Aorta (tissue), 5 donors: ENCODE data around the gene MYOG. TPM values are rescaled to one million over a fixed set of nuclear protein-coding genes. Genes with fewer than 3 reads are reported as not detected.

Source experiments
- ATAC-seq: fragments of 200-7000 bp; cut with Tn5 transposase; one replicate; pipeline ENCODE4 v1.9.1; 2022; ENCODE audit warnings: moderate library complexity; ENCODE audit not compliant: low FRiP score
- DNase-seq, 2 donors: peaks; one replicate each; pipeline ENCODE4 v3.0.0-alpha.2; 2020
- H3K27ac ChIP-seq, 2 donors: one replicate each; pipeline ENCODE4 v1.5.1; 2013; ENCODE audit warnings: low read length in 2 of 2, mild to moderate bottlenecking in 2 of 2, moderate library complexity in 2 of 2, control low read depth in 1 of 2, inconsistent platforms in 1 of 2, low read depth in 1 of 2
- H3K27me3 ChIP-seq, 2 donors: one replicate each; pipeline ENCODE4 v1.6.1; 2013; ENCODE audit warnings: control low read depth in 1 of 2, low read length in 1 of 2, mild to moderate bottlenecking in 1 of 2, moderate library complexity in 1 of 2; ENCODE audit not compliant: insufficient read depth in 2 of 2, control insufficient read depth in 1 of 2
- H3K36me3 ChIP-seq, 2 donors: one replicate each; pipeline ENCODE4 v1.6.1; 2013; ENCODE audit warnings: control low read depth in 1 of 2, low read length in 1 of 2, mild to moderate bottlenecking in 1 of 2; ENCODE audit not compliant: insufficient read depth in 2 of 2, control insufficient read depth in 1 of 2
- H3K4me1 ChIP-seq, 2 donors: one replicate each; pipeline ENCODE4 v1.6.1; 2013; ENCODE audit warnings: low read length in 2 of 2, control low read depth in 1 of 2, mild to moderate bottlenecking in 1 of 2, moderate library complexity in 1 of 2; ENCODE audit not compliant: insufficient read depth in 2 of 2, control insufficient read depth in 1 of 2
- H3K4me3 ChIP-seq, 2 donors: one replicate each; pipeline ENCODE4 v1.5.1; 2013; ENCODE audit warnings: low read length in 2 of 2, control low read depth in 1 of 2, mild to moderate bottlenecking in 1 of 2
- H3K9me3 ChIP-seq: one replicate; pipeline ENCODE4 v1.6.1; 2013; ENCODE audit warnings: mild to moderate bottlenecking, low read length; ENCODE audit not compliant: control insufficient read depth
- WGBS, 2 donors: extraction: QIAGEN DNeasy Blood & Tissue Kit; methylation state at CpG; one replicate each; pipeline ENCODE4 v1.1.7; 2013; 5-methylcytosine and 5-hydroxymethylcytosine counted together
- intact Hi-C, 2 donors: fragments of 100-400 bp; cut with DNase I; formaldehyde crosslinking; loops; one replicate each; pipeline versions ENCODE4 v1.14.2 to v1.15.0; 2022
- polyA plus RNA-seq, 2 donors: library from polyadenylated mRNA; stranded (reverse); fragments of 200-250 nt; gene quantifications; one replicate each; pipeline ENCODE4 v1.2.3, GENCODE V29; 2013
- total RNA-seq, 2 donors: library from RNA; stranded (reverse); fragmentation: NEBNext Ultra II Directional; extraction: Animal tissue kit (Norgen Biotek cat#: 25700); gene quantifications; one replicate each; pipeline ENCODE4 v1.2.1, GENCODE V29; 2021
- donor health status: healthy with polysubstance abuse.
- donor health status: Bipolar disorder and iron deficiency.
- donor health status: DM: no; HTN: no; CAD: no.
- donor health status: DM: no; HTN: no; CAD: no.
- donor health status: DM: yes; HTN: yes; CAD: no.

Gene MYOG
- total and polyA plus RNA-seq, 4 donors: not detected

GRCh38 chr1:203056516-203056915, 29.3 kb downstream of the MYOG start:
- ATAC-seq (no peak), DNase-seq (no peak)
- H3K36me3 ChIP-seq: no peaks in the 10 kb centered on the region
- no peaks in the 10 kb centered on the region for H3K9me3 ChIP-seq
- no peak overlapping the region for H3K4me3 ChIP-seq
- WGBS, 2 donors: 97 to 98% methylated on average over 6 of the region's 6 CpGs
- no peaks in the 10 kb centered on the region for H3K27me3 ChIP-seq
- no peak overlapping the region for H3K27ac ChIP-seq
- no peaks in the 10 kb centered on the region for H3K4me1 ChIP-seq
- intact Hi-C loops: no loop called here

DNA sequence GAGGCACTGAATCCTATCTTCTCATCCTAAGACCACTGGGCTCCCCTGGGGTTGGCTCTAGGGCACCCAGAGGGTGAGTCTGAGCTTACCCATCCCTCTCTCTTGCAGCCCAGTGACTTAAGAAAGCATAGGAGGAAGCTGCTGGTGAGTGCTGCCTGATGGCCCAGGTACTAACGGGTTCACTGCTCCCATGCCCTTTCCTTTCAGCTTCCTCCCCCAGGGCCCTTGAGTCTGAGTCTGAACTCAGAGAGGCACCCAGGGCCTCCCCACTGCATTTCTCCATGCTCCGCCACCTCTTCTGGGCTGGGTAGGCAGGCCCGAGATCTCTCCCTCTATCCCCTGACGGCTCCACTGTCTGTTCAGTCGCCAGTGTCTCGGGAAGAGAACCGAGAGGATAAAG, 29.8 kb downstream of the MYOG start:
- Histone ChIP-seq H3K9me3 (no peaks in the 10 kb centered on the region), H3K36me3 (no peaks in the 10 kb centered on the region), H3K27ac (no peak overlapping the region), H3K27me3 (no peaks in the 10 kb centered on the region), H3K4me3 (no peak overlapping the region), H3K4me1 (no peaks in the 10 kb centered on the region)
- ATAC-seq: no peak
- intact Hi-C loops: no loop called here
- 87 to 91% methylated on average over 7 of the region's 7 CpGs for WGBS, 2 donors
- no peak for DNase-seq

- Histone ChIP-seq H3K4me1 (no peaks in the 10 kb centered on the region), H3K4me3 (no peak overlapping the region), H3K27ac (no peak overlapping the region), H3K9me3 (no peaks in the 10 kb centered on the region), H3K36me3 (no peaks in the 10 kb centered on the region), H3K27me3 (no peaks in the 10 kb centered on the region)
- WGBS, 2 donors: 87 to 88% methylated on average over 24 of the region's 24 CpGs
- no peak for ATAC-seq
- intact Hi-C loops: no loop called here
- DNase-seq: no peak
Observed at GRCh38 chr1:203055161-203055799, 30.5 kb downstream of the MYOG start.

GRCh38 chr1:203054642-203055041, 31.2 kb downstream of the MYOG start:
- Histone ChIP-seq H3K27me3 (no peaks in the 10 kb centered on the region), H3K27ac (no peak overlapping the region), H3K4me1 (no peaks in the 10 kb centered on the region), H3K9me3 (no peaks in the 10 kb centered on the region), H3K36me3 (no peaks in the 10 kb centered on the region), H3K4me3 (no peak overlapping the region)
- no peak for ATAC-seq
- WGBS, 2 donors: 80 to 82% methylated on average over 5 of the region's 5 CpGs
- no peak for DNase-seq
- intact Hi-C loops: no loop called here

DNA sequence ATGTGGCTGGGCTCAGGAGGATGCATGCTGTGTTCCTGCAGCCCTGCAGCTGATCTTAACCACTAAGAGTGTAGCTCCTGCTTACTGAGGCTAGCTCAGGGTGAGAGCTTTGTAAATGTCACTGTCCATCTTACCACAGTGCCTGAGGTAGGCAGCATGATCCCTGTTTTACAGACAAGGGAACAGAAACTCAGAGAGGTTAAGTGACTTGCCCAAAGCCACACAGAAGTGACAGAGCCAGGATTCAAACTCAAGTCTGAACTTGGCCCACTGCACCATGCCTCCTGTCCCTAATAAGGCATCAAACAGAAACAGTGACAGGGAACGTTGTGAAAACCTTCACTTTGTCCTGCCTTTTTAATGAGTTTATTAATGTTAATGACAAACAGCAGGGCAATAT, 31.6 kb downstream of the MYOG start:
- Histone ChIP-seq H3K4me3 (no peak overlapping the region), H3K27ac (no peak overlapping the region), H3K9me3 (no peaks in the 10 kb centered on the region), H3K27me3 (no peaks in the 10 kb centered on the region), H3K36me3 (no peaks in the 10 kb centered on the region), H3K4me1 (no peaks in the 10 kb centered on the region)
- no peak for DNase-seq
- intact Hi-C loops: no loop called here
- ATAC-seq: no peak
- 63 to 64% methylated on average over 1 of the region's 1 CpG for WGBS, 2 donors

- H3K4me1 ChIP-seq: no peaks in the 10 kb centered on the region
- no peak overlapping the region for H3K4me3 ChIP-seq
- H3K9me3 ChIP-seq: no peaks in the 10 kb centered on the region
- no peaks in the 10 kb centered on the region for H3K27me3 ChIP-seq
- no peaks in the 10 kb centered on the region for H3K36me3 ChIP-seq
- no peak overlapping the region for H3K27ac ChIP-seq
- ATAC-seq (no peak), DNase-seq (no peak)
- WGBS, 2 donors: 92 to 94% methylated on average over 3 of the region's 3 CpGs
- intact Hi-C loops: no loop called here
Observed at GRCh38 chr1:203052601-203053000, 33.2 kb downstream of the MYOG start.

DNA sequence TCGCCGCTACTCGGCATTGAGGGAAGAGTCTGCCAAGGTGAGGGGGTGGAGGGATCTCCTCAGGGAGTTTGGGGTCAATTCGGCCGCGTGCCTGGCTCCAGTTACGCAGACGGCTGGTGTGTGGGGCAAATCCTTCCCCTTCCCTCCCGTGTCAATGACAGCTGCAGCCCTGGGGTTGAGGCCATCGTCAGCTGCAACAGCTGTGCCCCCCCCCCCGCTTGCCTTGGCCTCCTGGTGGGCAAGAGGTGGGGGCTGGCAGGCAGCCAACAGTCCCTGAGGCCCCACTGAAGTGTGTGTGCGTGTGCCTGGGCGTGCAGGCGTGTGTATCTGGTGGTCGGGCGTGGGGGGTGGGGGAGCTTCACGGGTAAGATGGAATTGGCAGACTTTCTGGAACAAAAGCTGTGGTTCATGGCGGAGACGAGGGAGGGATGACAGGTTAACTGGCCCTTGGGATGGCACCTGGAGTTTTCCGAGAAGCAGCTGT, 33.9 kb downstream of the MYOG start:
- DNase-seq: no peak
- WGBS, 2 donors: 67 to 73% methylated on average over 20 of the region's 20 CpGs
- H3K4me3 ChIP-seq: no peak overlapping the region
- no peaks in the 10 kb centered on the region for H3K4me1 ChIP-seq
- intact Hi-C loops: no loop called here
- no peaks in the 10 kb centered on the region for H3K27me3 ChIP-seq
- H3K36me3 ChIP-seq: no peaks in the 10 kb centered on the region
- ATAC-seq: no peak
- H3K9me3 ChIP-seq: no peaks in the 10 kb centered on the region
- no peak overlapping the region for H3K27ac ChIP-seq

DNA sequence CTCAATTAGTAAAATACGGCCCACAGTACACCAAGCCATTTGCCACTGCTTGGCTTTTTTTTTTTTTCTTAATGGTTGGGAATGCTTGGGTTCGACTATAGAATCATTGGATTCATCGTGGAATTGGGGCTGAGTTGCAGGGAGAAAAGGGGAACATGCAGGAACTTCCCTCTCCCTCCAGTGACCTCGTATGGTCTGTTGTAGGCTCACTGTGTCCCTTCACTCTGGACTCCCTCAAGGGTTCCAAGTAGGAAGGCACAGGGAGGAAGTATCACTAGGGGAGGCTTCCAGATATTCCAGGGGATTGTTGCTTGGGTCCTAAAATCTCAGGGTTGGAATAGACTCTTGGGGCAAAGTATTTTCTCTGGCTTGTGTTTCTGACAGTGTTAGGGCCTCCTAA, 35.0 kb downstream of the MYOG start:
- Histone ChIP-seq H3K27me3 (no peaks in the 10 kb centered on the region), H3K9me3 (no peaks in the 10 kb centered on the region), H3K36me3 (no peaks in the 10 kb centered on the region), H3K4me1 (no peaks in the 10 kb centered on the region), H3K4me3 (no peak overlapping the region), H3K27ac (no peak overlapping the region)
- intact Hi-C loops: no loop called here
- WGBS, 2 donors: 88 to 96% methylated on average over 4 of the region's 4 CpGs
- ATAC-seq (no peak), DNase-seq (no peak)

GRCh38 chr1:203049576-203050180, 36.1 kb downstream of the MYOG start:
- H3K36me3 ChIP-seq: no peaks in the 10 kb centered on the region
- 85 to 92% methylated on average over 14 of the region's 14 CpGs for WGBS, 2 donors
- intact Hi-C loops: no loop called here
- ATAC-seq: no peak
- H3K27me3 ChIP-seq: no peaks in the 10 kb centered on the region
- H3K9me3 ChIP-seq: no peaks in the 10 kb centered on the region
- H3K27ac ChIP-seq: no peak overlapping the region
- DNase-seq: peak in 1 of 2 donors; percentile 57
- H3K4me3 ChIP-seq: no peak overlapping the region
- H3K4me1 ChIP-seq: no peaks in the 10 kb centered on the region
